HG03378 (cell line): ENCODE results near the gene FHIT.

Source experiments
- ATAC-seq: cut with Tn5 transposase; IDR thresholded peaks from one replicate; pipeline ENCODE4 v1.9.1; 2021; ENCODE audit warnings: mild to moderate bottlenecking, moderate library complexity; ENCODE audit not compliant: unreplicated experiment

The FHIT gene

DNA sequence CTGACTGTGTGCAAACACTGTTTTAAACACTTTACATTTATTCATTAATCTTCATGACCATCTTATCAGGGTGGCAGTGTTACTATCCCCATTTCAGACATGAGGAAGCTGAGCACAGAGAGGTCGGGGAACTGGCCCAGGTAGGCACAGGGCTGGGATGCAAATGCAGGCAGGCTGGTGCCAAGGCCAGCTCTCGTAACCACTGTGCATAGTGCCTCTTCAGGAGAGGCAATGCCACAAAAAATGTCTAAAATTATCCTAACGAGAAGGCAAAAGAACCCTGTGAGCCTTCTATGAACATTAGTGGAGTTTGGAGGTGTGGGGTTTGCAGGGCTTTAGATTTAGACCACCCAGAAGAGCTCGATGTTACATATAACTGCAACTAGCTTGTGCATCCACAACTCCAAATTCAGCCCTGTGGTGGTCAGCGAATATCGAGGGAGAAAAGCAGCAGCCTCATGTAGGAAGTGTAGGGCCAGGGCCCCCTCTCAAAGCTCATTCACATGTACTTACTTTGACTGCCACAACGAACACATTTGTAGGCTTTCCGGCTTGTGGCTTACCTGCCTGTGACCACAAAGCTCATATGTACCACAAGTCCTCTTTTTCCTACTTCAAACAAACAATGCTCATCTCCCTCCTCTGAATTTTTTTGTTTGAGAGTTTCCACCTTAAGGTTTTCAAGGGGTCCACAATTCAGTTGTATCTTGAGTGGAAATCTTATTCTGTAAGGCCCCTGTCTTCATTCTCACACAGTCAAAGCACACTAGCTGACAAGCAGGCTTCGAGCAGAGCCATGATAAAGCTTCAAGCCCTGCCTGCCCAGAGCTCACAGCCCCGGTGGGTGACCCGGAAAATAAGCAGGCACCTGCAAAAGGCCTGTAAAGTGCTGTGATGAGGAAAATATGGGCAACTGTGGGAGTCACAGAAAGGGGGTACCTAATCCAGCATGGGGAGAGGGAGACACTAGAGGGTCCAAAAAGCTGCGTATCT, 1478.5 kb downstream of the FHIT start:
- no peak for ATAC-seq

GRCh38 chr3:59771768-59772181, 1479.5 kb downstream of the FHIT start:
- no peak for ATAC-seq

DNA sequence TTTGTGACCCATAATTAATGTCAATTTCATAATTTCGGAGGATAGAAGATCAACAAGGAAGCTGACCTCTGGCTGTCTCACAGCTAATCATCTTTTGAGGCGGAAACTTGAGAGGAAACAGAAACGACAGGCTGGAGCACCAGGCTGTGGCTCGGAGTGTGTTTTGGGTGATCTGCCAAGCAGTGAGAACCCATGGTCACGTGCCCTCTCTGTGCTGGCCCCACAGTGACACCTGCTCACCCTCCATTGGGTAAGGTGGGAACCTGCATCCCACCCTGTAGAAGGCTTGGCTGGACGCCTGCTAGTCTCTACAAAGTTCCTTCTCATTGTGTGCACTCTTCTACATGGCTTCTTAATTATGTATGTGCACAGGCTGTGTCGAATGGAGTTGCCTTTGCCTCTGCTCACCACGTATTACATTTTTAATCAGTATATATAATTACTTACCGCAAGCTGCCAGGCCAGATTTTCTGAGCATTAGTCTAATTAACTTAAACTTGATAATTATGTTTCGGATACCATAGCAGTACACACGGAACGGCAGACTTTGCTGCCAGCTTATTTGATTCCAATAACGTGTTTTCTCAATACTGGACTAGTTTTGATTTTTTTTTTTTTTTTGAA, 1482.0 kb downstream of the FHIT start:
- no peak for ATAC-seq

DNA sequence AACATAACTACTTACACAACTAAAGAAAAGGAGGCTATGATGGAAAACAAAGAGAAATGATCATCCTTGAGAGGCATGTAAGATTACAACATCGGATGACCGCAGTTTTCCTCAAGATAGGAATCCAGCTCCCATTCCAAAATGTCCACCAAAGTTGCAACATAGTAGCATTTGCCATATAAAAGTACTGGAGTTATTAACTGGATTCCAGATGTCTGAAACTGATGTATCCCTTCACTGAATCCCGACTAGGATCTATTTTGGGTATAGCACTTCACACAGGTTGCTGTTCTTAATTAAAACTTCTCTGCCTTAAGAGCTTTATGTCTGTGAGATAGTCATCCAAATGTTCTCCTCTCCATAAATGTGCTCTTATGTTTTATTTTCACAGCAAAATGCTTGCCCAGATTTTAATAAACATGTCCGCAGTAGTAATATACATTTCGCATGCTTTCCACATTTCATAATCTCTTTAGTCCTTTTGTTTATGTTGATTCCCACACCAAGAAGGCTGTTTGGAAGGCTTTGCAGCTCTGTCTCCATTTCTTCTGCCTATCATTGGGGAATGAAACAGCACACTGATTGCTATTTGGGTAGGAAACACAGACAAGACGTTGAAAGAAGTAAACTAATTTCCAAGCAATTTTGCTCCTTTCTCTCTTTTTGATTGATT, 1484.9 kb downstream of the FHIT start:
- ATAC-seq, result no peak

DNA sequence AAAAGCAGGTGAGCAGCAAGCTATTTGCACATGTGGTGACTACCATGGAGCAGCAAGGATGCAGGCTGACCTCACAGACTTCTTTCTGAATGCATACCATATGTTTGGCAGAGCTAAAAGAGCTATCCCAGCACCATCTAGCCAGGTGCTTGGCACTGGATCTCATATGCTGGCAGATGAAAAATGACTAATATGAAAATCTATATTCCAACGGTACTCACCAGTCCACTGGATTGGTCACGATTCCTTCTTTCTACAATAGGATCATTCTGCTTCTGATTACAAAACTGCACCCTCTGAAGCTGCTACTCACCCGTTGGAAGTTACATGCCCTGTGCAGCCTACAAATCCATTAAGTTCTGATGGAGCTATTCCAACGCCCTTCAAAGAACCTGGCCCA, 1487.1 kb downstream of the FHIT start:
- no peak for ATAC-seq

GRCh38 chr3:59762941-59763340, 1488.3 kb downstream of the FHIT start:
- no peak for ATAC-seq

GRCh38 chr3:59759298-59760031, 1491.8 kb downstream of the FHIT start:
- ATAC-seq, result no peak

- ATAC-seq, result no peak
Observed at GRCh38 chr3:59758672-59759071, 1492.6 kb downstream of the FHIT start.

GRCh38 chr3:59756934-59757333, 1494.3 kb downstream of the FHIT start:
- ATAC-seq, result no peak

GRCh38 chr3:59754456-59755129, 1496.7 kb downstream of the FHIT start:
- ATAC-seq, result no peak

GRCh38 chr3:59753808-59754450, 1497.3 kb downstream of the FHIT start:
- no peak for ATAC-seq

DNA sequence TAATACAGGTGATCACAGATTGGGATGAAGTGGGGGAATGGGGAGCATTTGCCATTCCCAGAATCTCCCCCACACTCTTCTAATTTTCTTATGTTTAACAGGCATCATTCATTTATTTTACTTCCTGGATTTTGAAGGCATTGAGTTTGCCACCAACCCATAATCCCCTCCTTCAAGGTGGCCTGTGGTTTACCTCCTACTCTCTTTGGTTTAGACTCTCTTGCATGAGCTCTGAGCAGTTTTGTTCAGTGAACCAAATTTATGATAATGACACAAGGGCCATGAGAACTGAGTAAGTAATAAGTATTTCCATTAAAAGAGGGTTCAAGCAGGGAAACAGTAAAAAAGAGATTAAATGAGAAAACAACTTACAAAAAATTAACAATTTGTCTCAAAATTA, 1498.3 kb downstream of the FHIT start:
- no peak for ATAC-seq

DNA sequence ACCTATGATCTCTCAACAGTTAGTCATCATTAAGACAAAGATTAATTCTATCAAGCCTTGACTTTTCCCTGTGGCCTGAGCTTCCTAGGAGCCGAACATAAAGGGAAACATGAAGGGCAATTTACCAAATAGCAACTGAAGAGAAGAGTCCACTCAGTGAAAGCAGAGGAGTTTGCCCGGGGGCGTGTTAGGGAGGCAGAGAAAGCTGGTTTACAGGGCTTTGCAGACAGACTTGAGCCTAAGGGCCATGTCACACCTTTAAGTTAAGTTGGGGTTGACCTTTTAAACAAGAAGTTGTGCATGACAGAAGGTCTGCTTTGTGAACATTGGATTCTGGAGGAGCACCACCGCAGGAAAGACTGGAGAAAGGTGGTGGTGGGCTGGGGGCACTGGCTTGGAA, 1499.6 kb downstream of the FHIT start:
- no peak for ATAC-seq

GRCh38 chr3:59750391-59750790, 1500.9 kb downstream of the FHIT start:
- no peak for ATAC-seq

GRCh38 chr3:59749291-59749690, 1502.0 kb downstream of the FHIT start:
- ATAC-seq, result no peak

DNA sequence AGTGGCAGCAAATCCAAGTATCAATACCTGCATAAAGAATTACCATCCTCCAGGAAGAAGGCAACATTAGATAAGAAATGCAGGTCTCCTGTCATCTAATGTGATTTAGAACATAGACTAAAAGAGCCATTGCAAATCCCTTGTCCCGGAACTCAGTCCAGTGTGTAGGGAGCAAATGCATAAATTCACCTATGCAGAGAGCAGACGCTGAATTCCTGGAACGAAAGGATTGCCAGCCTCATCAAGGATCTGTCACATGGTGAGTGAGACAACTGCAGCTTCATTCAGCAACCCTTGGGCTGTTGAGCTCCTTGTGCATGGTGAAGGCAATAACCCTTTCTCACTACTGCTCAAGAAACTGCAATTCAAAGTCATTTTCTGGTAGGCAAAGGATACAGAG, 1504.7 kb downstream of the FHIT start:
- no peak for ATAC-seq

- ATAC-seq, result no peak
Observed at GRCh38 chr3:59737241-59737640, 1514.0 kb downstream of the FHIT start.

DNA sequence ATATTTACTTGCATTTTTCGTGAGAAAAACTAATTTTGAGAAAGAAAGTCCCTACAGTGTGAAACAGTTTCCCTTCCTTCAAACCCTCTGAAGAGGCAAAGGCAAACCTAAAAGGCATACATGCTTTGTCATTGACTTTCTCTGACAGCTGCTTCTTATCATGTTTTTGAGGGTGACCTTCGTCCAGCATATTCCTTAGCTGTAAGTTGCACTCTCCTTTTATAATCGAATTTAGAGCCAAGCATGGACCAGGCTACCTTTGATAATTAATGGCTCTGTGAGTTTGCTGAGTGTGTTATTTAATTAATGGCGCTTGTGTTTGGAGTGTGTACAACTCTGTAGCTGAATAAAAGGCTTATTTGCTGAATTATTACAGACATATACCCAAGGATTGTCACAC, 1517.2 kb downstream of the FHIT start:
- no peak for ATAC-seq

GRCh38 chr3:59733041-59733809, 1518.0 kb downstream of the FHIT start:
- ATAC-seq, result no peak
